Tibial nerve (tissue), 4 donors: ENCODE data around the gene GALNT10.

Experiments used
- CTCF ChIP-seq, 5 experiments: fragments of 200-600 bp in 3 of 5; fragments of 450-650 bp in 2 of 5; sonication (generic) in 3 of 5; IDR thresholded peaks; one replicate each; pipeline ENCODE4 v1.5.1; 2016 to 2019; ENCODE audit warnings: antibody characterized with exemption in 5 of 5, mild to moderate bottlenecking in 3 of 5, moderate library complexity in 2 of 5
- EP300 ChIP-seq, 2 donors: sonication (generic); formaldehyde crosslinking; IDR thresholded peaks; one replicate each; pipeline ENCODE4 v1.6.1; 2017; ENCODE audit warnings: antibody characterized with exemption in 2 of 2, mild to moderate bottlenecking in 1 of 2
- POLR2A ChIP-seq, 2 donors: fragments of 450-650 bp; IDR thresholded peaks; one replicate each; pipeline ENCODE4 v1.6.1; 2017; ENCODE audit warnings: antibody characterized with exemption in 2 of 2, mild to moderate bottlenecking in 2 of 2, moderate library complexity in 2 of 2

GRCh38 chr5:154352960-154353548 lies 162.5 kb downstream of the GALNT10 start:
- no peak for TF ChIP-seq CTCF (IDR thresholded peaks at IDR 0.05)
- TF ChIP-seq EP300 (IDR thresholded peaks at IDR 0.05), result no peak
- no peak for TF ChIP-seq POLR2A (IDR thresholded peaks at IDR 0.05)
